HG02678 (cell line): ENCODE results near the gene ZNF816.
A peak's percentile ranks its signal among the peaks of the same experiment; 100 is the strongest.
"Not testable (repeated sequence)": the region's sequence is repeated elsewhere in the genome, so short reads cannot be mapped to it uniquely, and the experiment has no call there.

Experiments
- ATAC-seq: cut with Tn5 transposase; IDR thresholded peaks from one replicate; pipeline ENCODE4 v1.9.1; 2021; ENCODE audit warnings: mild to moderate bottlenecking, moderate library complexity; ENCODE audit not compliant: unreplicated experiment

ZNF816 gene

DNA sequence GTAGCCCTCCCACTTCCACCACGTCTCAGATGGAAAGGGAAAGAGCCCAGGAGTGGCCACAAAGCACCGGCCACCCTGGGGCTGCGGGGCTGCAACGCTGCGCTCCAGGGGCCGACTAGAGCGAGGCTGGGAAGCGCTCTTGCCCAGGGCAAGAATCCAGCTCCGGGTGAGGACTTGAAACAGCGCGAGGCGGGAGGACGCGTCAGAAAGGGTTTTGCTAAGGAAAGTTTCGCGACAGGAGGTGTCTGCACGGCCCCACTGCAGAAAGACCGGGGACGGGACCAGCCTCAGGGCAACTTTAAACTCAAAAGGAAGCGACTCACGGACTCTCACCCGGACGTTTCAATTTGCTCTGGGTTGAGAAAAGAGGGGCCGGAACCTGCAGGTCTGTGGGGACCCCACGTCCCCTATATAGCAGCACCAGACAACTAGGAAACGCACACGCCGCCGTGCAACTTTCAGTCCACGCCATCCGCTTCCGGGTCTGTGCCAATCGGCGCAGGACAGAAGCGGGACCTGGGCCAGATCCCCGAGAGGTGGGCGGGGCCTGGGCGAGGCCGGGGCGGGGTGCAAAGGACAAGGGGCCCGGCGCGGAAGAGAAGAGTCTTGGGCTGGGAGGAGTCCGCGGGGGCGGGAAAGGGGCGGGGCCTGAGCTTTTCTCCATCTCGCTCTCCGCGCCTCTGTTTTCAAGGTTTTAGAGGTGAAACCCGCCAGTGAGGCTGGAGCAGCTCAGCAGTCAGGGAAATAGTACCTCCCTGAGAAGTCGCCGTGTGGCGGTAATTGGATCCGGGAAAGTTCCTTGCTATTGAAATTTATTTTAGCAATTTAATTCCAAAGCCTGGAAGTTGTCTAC lies at the start of gene ZNF816:
Gene ZNF816 (minus strand): TSS at position 488 of the 853 bp plus-strand sequence. CDS start 6,792 bp downstream, outside the sequence.
- peak; percentile 97 for ATAC-seq

DNA sequence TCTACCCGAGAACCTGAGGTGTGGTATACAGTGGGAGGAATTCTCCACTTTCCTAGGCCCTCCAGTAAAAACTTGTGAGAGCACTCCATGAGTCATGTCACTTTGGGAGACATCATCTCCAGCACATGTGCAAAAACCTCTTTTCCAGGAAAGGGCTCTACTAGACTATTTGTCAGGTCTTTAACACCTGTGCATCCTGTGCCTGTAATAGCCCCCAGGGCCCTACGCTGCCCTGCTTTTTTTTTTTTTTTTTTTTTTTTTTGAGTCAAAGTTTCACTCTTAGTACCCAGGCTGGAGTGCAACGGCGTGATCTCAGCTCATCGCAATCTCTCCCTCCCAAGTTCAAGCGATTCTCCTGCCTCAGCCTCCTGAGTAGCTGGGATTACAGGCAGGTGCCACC lies 49.3 kb upstream of the ZNF816 start:
- no peak for ATAC-seq

- no peak for ATAC-seq
Measured at GRCh38 chr19:53010494-53010893, 47.8 kb upstream of the ZNF816 start.

DNA sequence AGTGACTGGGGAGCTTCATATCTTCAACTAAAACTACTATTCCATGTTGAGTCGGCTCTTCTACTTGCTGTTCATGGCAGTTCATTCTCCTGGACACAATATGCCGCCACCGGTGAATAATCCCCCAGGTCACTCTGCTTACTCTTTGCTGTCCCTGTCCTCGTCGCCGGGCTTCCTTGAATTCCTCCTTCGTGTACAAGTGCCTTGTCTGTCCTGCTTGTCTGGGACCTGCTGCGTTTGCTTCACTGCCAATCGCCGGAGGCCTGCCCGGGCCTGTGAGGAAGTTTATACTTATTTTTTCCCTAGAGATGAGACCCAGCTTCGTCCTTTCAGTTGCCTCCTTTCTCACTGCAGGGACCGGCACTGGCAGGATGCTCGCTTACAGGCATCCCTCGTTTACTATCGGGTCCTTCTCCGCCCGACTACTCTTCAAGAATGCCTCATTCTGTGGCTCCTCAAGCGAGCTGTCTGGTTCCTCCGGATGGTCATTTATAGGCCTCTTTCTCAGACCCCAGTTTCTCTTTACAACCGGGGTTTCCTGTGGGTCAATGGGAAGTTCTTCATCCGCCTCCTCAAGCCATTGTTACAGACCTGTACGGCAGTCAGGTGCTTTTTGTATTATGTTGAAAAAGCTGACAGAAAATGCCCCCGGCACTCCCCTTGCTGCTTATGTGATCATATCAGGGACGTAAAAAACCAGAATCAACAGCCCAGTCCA lies 45.5 kb upstream of the ZNF816 start:
- no peak for ATAC-seq

DNA sequence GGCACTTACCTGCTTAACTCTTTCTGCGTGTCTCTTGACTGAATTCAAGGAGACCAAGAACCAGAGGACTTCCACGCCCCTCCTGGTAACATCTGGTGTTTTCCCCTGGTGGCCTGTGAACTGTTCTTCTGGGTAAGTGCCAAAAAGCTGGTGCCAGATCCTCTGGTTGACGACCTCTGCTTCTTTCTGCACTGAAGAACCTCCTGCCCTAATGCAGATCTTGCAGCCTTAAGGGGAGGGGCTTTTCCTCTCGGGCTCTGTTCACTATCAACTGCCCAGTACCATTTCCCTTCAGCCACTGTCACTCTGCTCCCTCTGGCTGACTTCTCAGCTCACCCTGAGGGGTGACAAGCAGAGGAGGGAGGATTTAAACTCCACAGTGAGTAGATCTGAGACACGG lies 44.9 kb upstream of the ZNF816 start:
- ATAC-seq: no peak

- no peak for ATAC-seq
Measured at GRCh38 chr19:53007200-53007599, 44.5 kb upstream of the ZNF816 start.

GRCh38 chr19:53004242-53004641 lies 41.6 kb upstream of the ZNF816 start:
- no peak for ATAC-seq

DNA sequence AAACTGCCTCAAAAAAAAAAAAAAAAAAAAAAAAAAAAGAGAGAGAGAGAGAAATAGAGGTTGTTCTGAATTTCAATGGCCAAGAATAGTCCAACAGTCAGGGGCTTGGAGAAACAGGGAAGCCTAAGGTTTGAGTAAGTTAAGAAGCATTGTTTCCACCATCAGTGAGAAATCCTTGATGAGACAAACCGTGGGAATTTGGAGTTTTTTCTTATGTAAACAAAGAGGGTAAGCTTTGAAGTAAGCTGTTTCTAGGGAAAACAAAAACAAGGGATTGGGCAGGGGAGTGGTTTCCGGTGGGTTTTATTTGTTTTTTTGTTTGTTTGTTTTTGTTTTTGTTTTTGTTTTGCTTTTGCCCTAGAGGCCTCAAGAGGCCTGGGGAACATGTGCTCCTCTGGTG lies 39.8 kb upstream of the ZNF816 start:
- ATAC-seq: no peak

DNA sequence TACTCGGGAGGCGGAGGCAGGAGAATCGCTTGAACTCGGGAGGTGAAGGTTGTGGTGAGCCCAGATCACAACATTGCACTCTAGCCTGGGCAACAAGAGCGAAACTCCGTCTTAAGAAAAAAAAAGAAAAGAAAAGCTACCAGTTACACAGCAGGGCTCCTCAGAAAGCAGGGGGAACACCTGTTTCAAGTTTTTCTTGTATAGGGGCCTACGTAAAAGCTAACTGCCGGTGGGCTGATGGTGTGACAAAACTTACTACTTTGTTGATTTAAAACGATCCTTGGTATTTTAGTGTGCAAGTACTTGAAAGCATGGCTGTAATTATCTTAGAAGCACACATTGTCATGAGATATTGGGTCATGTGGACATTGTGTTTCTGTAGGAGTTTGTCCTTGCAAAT lies 35.3 kb upstream of the ZNF816 start:
- no peak for ATAC-seq

DNA sequence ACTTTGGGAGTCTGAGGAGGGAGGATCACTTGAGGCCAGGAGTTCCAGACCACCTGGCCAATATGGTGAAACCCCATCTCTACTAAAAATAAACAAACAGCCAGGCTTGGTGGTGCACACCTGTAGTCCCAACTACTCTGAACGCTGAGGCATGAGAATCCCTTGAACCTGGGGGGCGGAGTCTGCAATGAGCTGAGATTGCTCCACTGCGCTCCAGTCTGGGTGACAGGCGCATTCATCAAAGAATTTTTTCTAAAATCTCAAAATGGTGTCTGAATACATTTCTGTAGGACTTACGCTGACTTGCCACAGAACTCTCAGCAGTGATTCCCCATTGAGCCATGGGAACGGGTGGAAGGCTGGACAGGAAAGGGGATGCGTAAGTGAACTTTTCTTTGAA lies 33.0 kb upstream of the ZNF816 start:
- no peak for ATAC-seq

- no peak for ATAC-seq
Measured at GRCh38 chr19:52993342-52994178, 30.9 kb upstream of the ZNF816 start.

GRCh38 chr19:52992109-52993004 lies 29.7 kb upstream of the ZNF816 start:
- ATAC-seq: no peak

DNA sequence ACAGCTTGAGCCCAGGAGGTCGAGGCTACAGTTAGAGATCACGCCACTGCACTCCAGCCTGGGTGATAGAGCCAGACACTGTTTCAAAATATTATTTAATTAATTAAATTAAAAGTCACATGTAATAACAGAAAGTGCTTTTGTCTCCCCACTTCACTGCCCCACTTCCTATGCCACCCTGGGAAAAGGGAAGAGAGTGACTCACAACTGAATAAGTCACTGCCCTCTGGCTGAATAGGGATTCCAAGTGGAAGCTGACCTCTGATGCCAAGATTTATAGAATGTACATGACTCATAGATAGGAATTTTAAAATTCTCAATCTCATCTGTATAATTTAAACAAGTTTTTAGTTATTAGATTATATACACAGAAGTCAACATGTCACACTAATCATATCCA lies 28.8 kb upstream of the ZNF816 start:
- ATAC-seq: no peak

DNA sequence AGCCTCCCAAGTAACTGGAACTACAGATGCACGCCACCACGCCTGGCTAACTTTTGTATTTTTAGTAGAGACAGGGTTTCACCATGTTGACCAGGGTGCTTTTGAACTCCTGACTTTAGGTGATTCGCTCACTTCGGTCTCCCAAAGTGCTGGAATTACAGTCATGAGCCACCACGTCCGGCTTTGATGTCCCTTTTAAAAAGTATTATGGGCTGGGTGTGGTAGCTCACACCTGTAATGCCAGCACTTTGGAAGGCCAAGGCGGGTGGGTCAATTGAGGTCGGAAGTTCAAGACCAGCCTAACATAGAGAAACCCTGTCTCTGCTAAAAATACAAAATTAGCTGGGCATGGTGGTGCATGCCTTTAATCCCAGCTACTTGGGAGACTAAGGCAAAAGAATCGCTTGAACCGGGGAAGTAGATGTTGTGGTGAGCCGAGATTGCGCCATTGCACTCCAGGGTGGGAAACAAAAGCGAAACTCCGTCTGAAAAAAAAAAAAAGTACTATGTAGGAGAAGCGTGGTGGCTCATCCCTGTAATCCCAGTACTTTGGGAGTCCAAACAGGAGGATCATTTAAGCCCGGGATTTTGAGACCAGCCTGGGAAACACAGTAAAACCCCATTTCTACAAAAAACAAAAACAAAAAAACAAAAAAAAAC lies 28.2 kb upstream of the ZNF816 start:
- no peak for ATAC-seq

- ATAC-seq: no peak
Measured at GRCh38 chr19:52988506-52988905, 25.8 kb upstream of the ZNF816 start.

DNA sequence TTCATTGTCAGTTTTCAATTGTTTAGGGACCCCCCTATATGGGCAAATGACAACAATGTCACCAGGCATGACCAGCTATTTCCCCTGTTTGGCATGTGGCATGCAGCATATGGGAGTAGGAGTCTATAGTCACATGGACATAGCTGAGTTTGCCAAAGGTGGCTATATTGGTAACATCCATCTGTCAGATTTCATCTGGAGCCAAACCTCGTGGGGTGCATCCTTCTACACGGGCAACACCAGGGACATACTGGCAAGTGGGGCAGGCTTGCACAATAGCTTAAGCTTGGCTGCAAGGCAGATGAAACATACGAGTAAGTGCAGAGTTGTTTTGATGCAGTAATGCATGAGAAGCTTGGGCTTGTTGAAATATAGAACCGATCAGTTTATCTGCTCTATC lies 24.5 kb upstream of the ZNF816 start:
- no peak for ATAC-seq

DNA sequence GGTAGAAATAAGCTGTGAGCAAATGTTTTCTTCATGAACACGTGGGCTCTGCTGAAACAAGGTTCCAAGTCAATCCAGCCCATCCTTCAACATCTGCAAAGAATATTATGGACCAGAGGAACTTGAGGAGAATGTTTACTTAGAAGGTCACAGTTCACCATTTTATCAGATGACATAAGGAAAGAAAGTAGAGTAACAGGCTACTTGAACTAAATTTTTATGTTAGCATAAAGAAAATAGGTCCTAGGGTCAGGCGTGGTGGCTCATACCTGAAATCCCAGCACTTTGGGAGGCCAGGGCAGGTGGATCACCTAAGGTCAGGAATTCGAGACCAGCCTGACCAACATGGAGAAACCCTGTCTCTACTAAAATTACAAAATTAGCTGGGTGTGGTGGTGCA lies 20.5 kb upstream of the ZNF816 start:
- ATAC-seq: not testable (repeated sequence)

- ATAC-seq: no peak
Measured at GRCh38 chr19:52981329-52981728, 18.6 kb upstream of the ZNF816 start.

DNA sequence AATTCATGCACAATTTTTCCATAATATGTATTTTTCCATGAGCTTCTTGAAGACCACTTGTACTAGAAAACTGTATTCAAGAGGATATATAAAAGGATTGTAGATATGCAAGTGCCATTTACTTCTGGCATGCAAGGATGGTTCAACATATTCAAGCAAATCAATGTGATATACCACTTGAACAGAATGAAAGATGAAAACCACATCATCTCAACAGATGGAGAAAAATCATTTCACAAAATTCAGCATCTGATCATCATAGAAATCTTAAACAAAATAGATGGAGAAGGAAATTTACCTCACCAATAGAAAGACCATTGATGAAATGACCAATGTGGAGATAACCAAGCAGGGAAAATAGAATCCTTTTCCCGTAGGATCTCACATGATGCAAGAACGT lies 5.1 kb upstream of the ZNF816 start:
- ATAC-seq: no peak

- ATAC-seq: peak; percentile 11
Measured at GRCh38 chr19:52963247-52963618, 552 bp upstream of the ZNF816 start.
